K562 (cell line): ENCODE data around the gene TYW3. TPM values are rescaled to one million over a fixed set of nuclear protein-coding genes. Genes with fewer than 3 reads are reported as not detected.

ENCODE experiments used
- ATAC-seq: fragments of 200-7000 bp; cut with Tn5 transposase; 3 replicates; pipeline ENCODE4 v1.9.1; 2020; ENCODE audit warnings: moderate library complexity
- BruUV-seq: library from RNA; stranded (reverse); fragments of 400-500 nt; replicated peaks from 2 replicates; lab custom pipeline; 2021; lab: Mats Ljungman, UMichigan
- CTCF ChIA-PET: fragments of 300-600 bp; formaldehyde crosslinking; extraction: SDS; loops from one replicate; lab custom pipeline; 2021; ENCODE audit warnings: low intra/inter-chr PET ratio; lab: Yijun Ruan, JAX
- POLR2A ChIA-PET: fragments of 300-600, 350-650 bp; sonication (Branson Sonifier 250); formaldehyde crosslinking; extraction: SDS; loops from one replicate; lab custom pipeline; 2021; ENCODE audit warnings: antibody characterized with exemption, inconsistent platforms; lab: Yijun Ruan, JAX
- DNase-seq, 4 experiments: peaks; one replicate each; pipeline versions ENCODE4 v3.0.0 to v3.0.0-alpha.2; 2011 to 2018; ENCODE audit warnings: low spot score in 3 of 4, mixed read lengths in 3 of 4; ENCODE audit errors: extremely low read depth in 1 of 4
- FAIRE-seq: peaks from 2 replicates; lab custom pipeline; 2011; peaks lifted over from hg19 to GRCh38; lab: Jason Lieb, UNC
- H2AFZ ChIP-seq: 2 replicates; pipeline ENCODE4 v1.6.0; 2011; ENCODE audit warnings: low read depth, low read length, control low read depth, inconsistent platforms
- H3K27ac ChIP-seq: fragments of 200-600 bp; 3 replicates; pipeline ENCODE4 v1.8.0; 2011; ENCODE audit warnings: low read depth, mild to moderate bottlenecking, control low read depth, inconsistent platforms, low read length, moderate library complexity, mixed read lengths; ENCODE audit errors: extremely low read depth
- H3K27me3 ChIP-seq, 2 experiments: fragments of 300-600 bp in 1 of 2; 2 replicates in 1 of 2; 3 replicates in 1 of 2; pipeline versions ENCODE4 v1.6.0 to v1.8.0; 2011; ENCODE audit warnings: inconsistent platforms in 2 of 2, low read length in 2 of 2, mild to moderate bottlenecking in 1 of 2, mixed read lengths in 1 of 2, moderate library complexity in 1 of 2; ENCODE audit not compliant: control insufficient read depth in 2 of 2, insufficient read depth in 2 of 2
- H3K36me3 ChIP-seq: fragments of 300-600 bp; 3 replicates; pipeline ENCODE4 v1.8.0; 2011; ENCODE audit warnings: mild to moderate bottlenecking, low read length, inconsistent platforms; ENCODE audit not compliant: control insufficient read depth, insufficient read depth
- H3K4me1 ChIP-seq, 2 experiments: fragments of 200-600 bp in 1 of 2; replicated peaks in 1 of 2; 2 replicates in 1 of 2; 3 replicates in 1 of 2; pipeline versions ENCODE4 v1.5.1 to v1.8.0; 2011; ENCODE audit warnings: inconsistent platforms in 2 of 2, low read length in 2 of 2, mild to moderate bottlenecking in 1 of 2, mixed read lengths in 1 of 2, moderate library complexity in 1 of 2; ENCODE audit not compliant: control insufficient read depth in 2 of 2, insufficient read depth in 2 of 2
- H3K4me2 ChIP-seq: 2 replicates; pipeline ENCODE4 v1.6.1; 2011; ENCODE audit warnings: low read length, control low read depth, inconsistent platforms, mixed read lengths; ENCODE audit not compliant: insufficient read depth
- H3K4me3 ChIP-seq: fragments of 200-600 bp; sonication (generic), shearing (Covaris generic); 2 replicates; pipeline ENCODE4 v1.5.1; 2016; ENCODE audit warnings: control low read depth, inconsistent platforms
- H3K79me2 ChIP-seq: fragments of 200-600 bp; 3 replicates; pipeline ENCODE4 v1.8.0; 2011; ENCODE audit warnings: low read length, inconsistent platforms; ENCODE audit not compliant: control insufficient read depth, insufficient read depth
- H3K9ac ChIP-seq, 2 experiments: 2 replicates each; pipeline versions ENCODE4 v1.6.0 to v1.6.1; 2011; ENCODE audit warnings: low read depth in 2 of 2, low read length in 2 of 2, control low read depth in 1 of 2, inconsistent platforms in 1 of 2, mild to moderate bottlenecking in 1 of 2, mixed read lengths in 1 of 2; ENCODE audit not compliant: insufficient read depth in 1 of 2
- H3K9me1 ChIP-seq: one replicate; pipeline ENCODE4 v1.6.0; 2011; ENCODE audit warnings: inconsistent platforms, mild to moderate bottlenecking, low read length, moderate library complexity; ENCODE audit not compliant: control insufficient read depth, insufficient read depth
- H3K9me3 ChIP-seq: replicated peaks from 2 replicates; pipeline ENCODE4 v1.5.1; 2011; ENCODE audit warnings: low read depth, low read length, inconsistent platforms; ENCODE audit not compliant: control insufficient read depth, insufficient read depth
- H4K20me1 ChIP-seq: replicated peaks from 2 replicates; pipeline ENCODE4 v1.6.1; 2011; ENCODE audit warnings: low read length, inconsistent platforms, mixed read lengths; ENCODE audit not compliant: control insufficient read depth, insufficient read depth
- FOXM1 ChIP-seq, 2 experiments: fragments of 450-650 bp in 1 of 2; sonication (generic) in 1 of 2; formaldehyde crosslinking in 1 of 2; IDR thresholded peaks; 2 replicates each; pipeline versions ENCODE4 v1.6.1 to v1.9.0; 2017 to 2022; ENCODE audit warnings: low read depth in 2 of 2, mild to moderate bottlenecking in 2 of 2, missing genetic modification reagents in 1 of 2, moderate library complexity in 1 of 2
- NR1H2 ChIP-seq: sonication (generic); formaldehyde crosslinking; IDR thresholded peaks from 2 replicates; pipeline ENCODE4 v1.4.0; 2020; ENCODE audit warnings: mild to moderate bottlenecking, missing genetic modification reagents
- RBM14 ChIP-seq: fragments of 200-400 bp; formaldehyde crosslinking; IDR thresholded peaks from 2 replicates; pipeline ENCODE4 v1.6.1; 2018; ENCODE audit warnings: low read depth, mild to moderate bottlenecking, low read length, moderate library complexity, borderline replicate concordance; ENCODE audit not compliant: insufficient read depth
- RREB1 ChIP-seq: fragments of 250-450 bp; sonication (Bioruptor Pico); IDR thresholded peaks from 2 replicates; pipeline ENCODE4 v1.4.0; 2020
- TEAD2 ChIP-seq: fragments of 450-650 bp; IDR thresholded peaks from 2 replicates; pipeline ENCODE4 v1.6.1; 2016; ENCODE audit warnings: missing genetic modification characterization, control low read depth, missing compliant biosample characterization
- WGBS: fragments of 100-300 bp; shearing (Covaris generic); methylation state at CpG from one replicate; pipeline ENCODE4 v1.1.6; 2016; ENCODE audit warnings: low coverage, mixed read lengths; ENCODE audit not compliant: insufficient coverage; ENCODE audit errors: missing lambda C conversion rate; 5-methylcytosine and 5-hydroxymethylcytosine counted together
- in situ Hi-C: fragments of 300-500 bp; cut with MboI; formaldehyde crosslinking; loops from 4 replicates; pipeline ENCODE4 v1.15.0; 2018; ENCODE audit warnings: inconsistent platforms, mixed read lengths
- intact Hi-C: fragments of 100-400 bp; cut with micrococcal nuclease; formaldehyde crosslinking; loops from 2 replicates; pipeline ENCODE4 v1.14.2; 2022
- polyA plus RNA-seq, 8 experiments: library from polyadenylated mRNA; depleted of rRNA in 4 of 8; stranded (reverse) in 5 of 8; unstranded in 3 of 8; fragments of >200 nt; fragmentation: Nextera tagmentation in 2 of 8; fragmentation: Illumina TruSeq in 1 of 8; extraction: Ambion mirVana in 2 of 8; extraction: Trizol in 1 of 8; gene quantifications; 2 replicates each; pipeline versions ENCODE4 v1.2.1 to v1.2.3, GENCODE V29; 2011 to 2014; ENCODE audit warnings: inconsistent platforms in 1 of 8, missing spikeins in 1 of 8
- total RNA-seq, 7 experiments: library from RNA; depleted of rRNA in 6 of 7; stranded (reverse); fragments of >200 nt in 6 of 7; fragmentation: Illumina TruSeq in 2 of 7; extraction: Trizol in 2 of 7; gene quantifications; 2 replicates each; pipeline versions ENCODE4 v1.2.1 to v1.2.3, GENCODE V29; 2011 to 2021; ENCODE audit warnings: low replicate concordance in 1 of 7
- TF ChIP-seq, protein P1 (sequence below): fragments of 250-450 bp; sonication (Bioruptor Pico); IDR thresholded peaks from 2 replicates; pipeline ENCODE4 v1.8.0; 2022; ENCODE audit warnings: moderate library complexity, mild to moderate bottlenecking, inconsistent platforms
- TF ChIP-seq, protein P2 (sequence below): fragments of 250-450 bp; sonication (Bioruptor Pico); IDR thresholded peaks from 2 replicates; pipeline ENCODE4 v1.6.1; 2021; ENCODE audit warnings: mild to moderate bottlenecking
- TF ChIP-seq, protein P3 (sequence below): fragments of 450-650 bp; conservative IDR thresholded peaks from 2 replicates; pipeline ENCODE4 v1.6.1; 2016; ENCODE audit warnings: missing genetic modification characterization, low read depth, mild to moderate bottlenecking, missing compliant biosample characterization, moderate library complexity
- TF ChIP-seq, protein P4 (sequence below): fragments of 150-350 bp; IDR thresholded peaks from 2 replicates; pipeline ENCODE4 v1.6.1; 2014; ENCODE audit warnings: low read depth, mild to moderate bottlenecking, low read length, borderline replicate concordance

Gene TYW3
- total and polyA plus RNA-seq, 9 of the 15 experiments (the other 6 are each of a cell fraction or from before 2014, with no cell fraction given) = 22.0 to 54.0 (median 41.1) TPM

DNA sequence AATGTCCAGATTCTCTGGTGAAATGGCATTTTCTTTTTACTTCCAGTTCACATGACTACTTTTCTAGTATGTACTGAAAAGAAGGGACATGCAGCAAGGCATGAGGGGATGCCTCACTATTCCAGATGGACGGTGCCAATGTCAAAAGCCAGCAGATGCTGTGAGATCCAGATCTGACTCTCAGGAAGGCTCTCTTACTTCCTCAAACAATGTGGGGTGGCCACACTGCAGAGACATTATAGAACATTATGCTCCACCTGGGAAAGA, 17.8 kb upstream of the TYW3 start:
- Histone ChIP-seq H3K36me3 (peaks cover 79% of the 10 kb centered on the region), H3K79me2 (no peaks in the 10 kb centered on the region), H2AFZ (no peak overlapping the region), H4K20me1 (no peaks in the 10 kb centered on the region), H3K9me3 (no peaks in the 10 kb centered on the region), H3K4me1 (no peaks in the 10 kb centered on the region), H3K9me1 (no peaks in the 10 kb centered on the region), H3K4me3 (no peak overlapping the region), H3K9ac (no peak overlapping the region), H3K27me3 (no peaks in the 10 kb centered on the region), H3K4me2 (no peak overlapping the region), H3K27ac (no peak overlapping the region)
- in situ Hi-C loops = no loop called here
- CTCF ChIA-PET = no interaction called here
- POLR2A ChIA-PET = interaction anchor here (1.1 kb wide), 1 partner anchor 18 kb away, joined by 5 read pairs; the partner anchor contains the start of genes CRYZ and TYW3
- ATAC-seq = no peak
- intact Hi-C loops = no loop called here
- BruUV-seq = no TSS peak
- no peak for FAIRE-seq
- WGBS = 90% methylated on average over 1 of the region's 1 CpG
- no peak for DNase-seq
- TF ChIP-seq, protein P1, sequence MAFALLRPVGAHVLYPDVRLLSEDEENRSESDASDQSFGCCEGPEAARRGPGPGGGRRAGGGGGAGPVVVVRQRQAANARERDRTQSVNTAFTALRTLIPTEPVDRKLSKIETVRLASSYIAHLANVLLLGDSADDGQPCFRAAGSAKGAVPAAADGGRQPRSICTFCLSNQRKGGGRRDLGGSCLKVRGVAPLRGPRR = no peak
- TF ChIP-seq NR1H2 = no peak
- TF ChIP-seq TEAD2 (tag) = no peak
- TF ChIP-seq, protein P2, sequence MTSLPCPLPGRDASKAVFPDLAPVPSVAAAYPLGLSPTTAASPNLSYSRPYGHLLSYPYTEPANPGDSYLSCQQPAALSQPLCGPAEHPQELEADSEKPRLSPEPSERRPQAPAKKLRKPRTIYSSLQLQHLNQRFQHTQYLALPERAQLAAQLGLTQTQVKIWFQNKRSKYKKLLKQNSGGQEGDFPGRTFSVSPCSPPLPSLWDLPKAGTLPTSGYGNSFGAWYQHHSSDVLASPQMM (CRISPR knock-in tag) = no peak
- TF ChIP-seq, protein P3, sequence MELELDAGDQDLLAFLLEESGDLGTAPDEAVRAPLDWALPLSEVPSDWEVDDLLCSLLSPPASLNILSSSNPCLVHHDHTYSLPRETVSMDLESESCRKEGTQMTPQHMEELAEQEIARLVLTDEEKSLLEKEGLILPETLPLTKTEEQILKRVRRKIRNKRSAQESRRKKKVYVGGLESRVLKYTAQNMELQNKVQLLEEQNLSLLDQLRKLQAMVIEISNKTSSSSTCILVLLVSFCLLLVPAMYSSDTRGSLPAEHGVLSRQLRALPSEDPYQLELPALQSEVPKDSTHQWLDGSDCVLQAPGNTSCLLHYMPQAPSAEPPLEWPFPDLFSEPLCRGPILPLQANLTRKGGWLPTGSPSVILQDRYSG (tag) = no peak
- TF ChIP-seq, protein P4, sequence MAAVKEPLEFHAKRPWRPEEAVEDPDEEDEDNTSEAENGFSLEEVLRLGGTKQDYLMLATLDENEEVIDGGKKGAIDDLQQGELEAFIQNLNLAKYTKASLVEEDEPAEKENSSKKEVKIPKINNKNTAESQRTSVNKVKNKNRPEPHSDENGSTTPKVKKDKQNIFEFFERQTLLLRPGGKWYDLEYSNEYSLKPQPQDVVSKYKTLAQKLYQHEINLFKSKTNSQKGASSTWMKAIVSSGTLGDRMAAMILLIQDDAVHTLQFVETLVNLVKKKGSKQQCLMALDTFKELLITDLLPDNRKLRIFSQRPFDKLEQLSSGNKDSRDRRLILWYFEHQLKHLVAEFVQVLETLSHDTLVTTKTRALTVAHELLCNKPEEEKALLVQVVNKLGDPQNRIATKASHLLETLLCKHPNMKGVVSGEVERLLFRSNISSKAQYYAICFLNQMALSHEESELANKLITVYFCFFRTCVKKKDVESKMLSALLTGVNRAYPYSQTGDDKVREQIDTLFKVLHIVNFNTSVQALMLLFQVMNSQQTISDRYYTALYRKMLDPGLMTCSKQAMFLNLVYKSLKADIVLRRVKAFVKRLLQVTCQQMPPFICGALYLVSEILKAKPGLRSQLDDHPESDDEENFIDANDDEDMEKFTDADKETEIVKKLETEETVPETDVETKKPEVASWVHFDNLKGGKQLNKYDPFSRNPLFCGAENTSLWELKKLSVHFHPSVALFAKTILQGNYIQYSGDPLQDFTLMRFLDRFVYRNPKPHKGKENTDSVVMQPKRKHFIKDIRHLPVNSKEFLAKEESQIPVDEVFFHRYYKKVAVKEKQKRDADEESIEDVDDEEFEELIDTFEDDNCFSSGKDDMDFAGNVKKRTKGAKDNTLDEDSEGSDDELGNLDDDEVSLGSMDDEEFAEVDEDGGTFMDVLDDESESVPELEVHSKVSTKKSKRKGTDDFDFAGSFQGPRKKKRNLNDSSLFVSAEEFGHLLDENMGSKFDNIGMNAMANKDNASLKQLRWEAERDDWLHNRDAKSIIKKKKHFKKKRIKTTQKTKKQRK = no peak
- TF ChIP-seq FOXM1 (IDR thresholded peaks at IDR 0.05; ENCODE audit: low read depth) = no peak
- no peak for TF ChIP-seq FOXM1 (CRISPR knock-in tag; IDR thresholded peaks at IDR 0.05; ENCODE audit: low read depth)
- TF ChIP-seq RREB1 = no peak
- no peak for TF ChIP-seq RBM14
